GM12892 (cell line): Measurements from ENCODE around the gene C7orf25.

Source experiments
- POLR2A ChIP-seq: IDR thresholded peaks from 2 replicates; pipeline ENCODE4 v1.6.1; 2011; ENCODE audit warnings: low read depth, low read length, control low read depth
- POLR2AphosphoS5 ChIP-seq: IDR thresholded peaks from 2 replicates; pipeline ENCODE4 v1.6.1; 2011; ENCODE audit warnings: low read depth, low read length, control low read depth

- TF ChIP-seq POLR2A (no peak), POLR2AphosphoS5 (no peak)
These were observed 19.6 kb upstream of the C7orf25 start for GRCh38 chr7:42931447-42931833.
